GM04503 (cell line): ENCODE measurements around the gene TFPT.

Experiments
- DNase-seq: peaks from one replicate; pipeline ENCODE4 v3.0.0-alpha.2; 2012; ENCODE audit warnings: low read depth

Gene TFPT

GRCh38 chr19:54149021-54149812 is 33.8 kb upstream of the TFPT start:
- DNase-seq = no peak

- no peak for DNase-seq
These were observed 32.7 kb upstream of the TFPT start for GRCh38 chr19:54148158-54148557.

GRCh38 chr19:54147676-54148075 is 32.2 kb upstream of the TFPT start:
- DNase-seq = no peak

- DNase-seq = no peak
These were observed 30.2 kb upstream of the TFPT start for GRCh38 chr19:54145541-54146158.

- DNase-seq = no peak
These were observed 26.8 kb upstream of the TFPT start for GRCh38 chr19:54142166-54142780.

- peak; percentile 55 for DNase-seq
These were observed 25.9 kb upstream of the TFPT start for GRCh38 chr19:54141356-54141755.

GRCh38 chr19:54138489-54139256 is 23.2 kb upstream of the TFPT start:
- DNase-seq = no peak

- no peak for DNase-seq
These were observed 22.4 kb upstream of the TFPT start, which contains the start of gene CNOT3 for GRCh38 chr19:54137699-54138488. CNOT3 (plus strand) TSS chr19:54137762; CDS start chr19:54142979, 5,217 bp downstream.

- peak; percentile 100 for DNase-seq
These were observed 21.6 kb upstream of the TFPT start for GRCh38 chr19:54136864-54137698.

GRCh38 chr19:54136086-54136863 is 20.8 kb upstream of the TFPT start:
- DNase-seq = no peak

GRCh38 chr19:54133957-54134590 is 18.6 kb upstream of the TFPT start:
- no peak for DNase-seq

GRCh38 chr19:54133312-54133956 is 18.0 kb upstream of the TFPT start:
- no peak for DNase-seq

- no peak for DNase-seq
These were observed 14.2 kb upstream of the TFPT start for GRCh38 chr19:54129617-54129996.

- DNase-seq = no peak
These were observed 13.5 kb upstream of the TFPT start for GRCh38 chr19:54128796-54129616.

GRCh38 chr19:54128441-54128725 is 12.9 kb upstream of the TFPT start:
- DNase-seq = no peak

GRCh38 chr19:54127688-54128440 is 12.4 kb upstream of the TFPT start:
- DNase-seq = no peak

- DNase-seq = no peak
These were observed 10.3 kb upstream of the TFPT start for GRCh38 chr19:54125713-54126112.
